SK-N-SH (cell line): ENCODE results near the gene CLCN6.

Source experiments
- POLR2AphosphoS5 ChIP-seq: IDR thresholded peaks from 2 replicates; pipeline ENCODE4 v1.6.1; 2012; ENCODE audit warnings: low read depth, low read length
- YY1 ChIP-seq: IDR thresholded peaks from 2 replicates; pipeline ENCODE4 v1.4.0; 2012; ENCODE audit warnings: low read depth, mild to moderate bottlenecking

GRCh38 chr1:11833497-11833896 is 27.5 kb downstream of the CLCN6 start:
- TF ChIP-seq YY1 (no peak), POLR2AphosphoS5 (no peak)
